GM18517 (cell line): Measurements from ENCODE around the gene NCEH1.
"Not testable (repeated sequence)": the region's sequence is repeated elsewhere in the genome, so short reads cannot be mapped to it uniquely, and the experiment has no call there.

Experiments
- ATAC-seq: cut with Tn5 transposase; IDR thresholded peaks from one replicate; pipeline ENCODE4 v1.9.1; 2021; ENCODE audit warnings: mild to moderate bottlenecking, moderate library complexity; ENCODE audit not compliant: unreplicated experiment

The NCEH1 gene

GRCh38 chr3:172614340-172615274 is 96.3 kb downstream of the NCEH1 start:
- ATAC-seq: no peak

- no peak for ATAC-seq
Measured at GRCh38 chr3:172613845-172614244, 97.0 kb downstream of the NCEH1 start.

- no peak for ATAC-seq
Measured at GRCh38 chr3:172612871-172613678, 97.8 kb downstream of the NCEH1 start.

GRCh38 chr3:172609750-172610149 is 101.1 kb downstream of the NCEH1 start:
- ATAC-seq: no peak

GRCh38 chr3:172608575-172608974 is 102.3 kb downstream of the NCEH1 start:
- no peak for ATAC-seq

GRCh38 chr3:172607305-172608121 is 103.4 kb downstream of the NCEH1 start:
- no peak for ATAC-seq

- no peak for ATAC-seq
Measured at GRCh38 chr3:172606021-172606420, 104.8 kb downstream of the NCEH1 start.

- no peak for ATAC-seq
Measured at GRCh38 chr3:172604895-172605646, 105.8 kb downstream of the NCEH1 start.

GRCh38 chr3:172601066-172601832 is 109.6 kb downstream of the NCEH1 start:
- no peak for ATAC-seq

- ATAC-seq: no peak
Measured at GRCh38 chr3:172600644-172601065, 110.2 kb downstream of the NCEH1 start.

- no peak for ATAC-seq
Measured at GRCh38 chr3:172598904-172599303, 112.0 kb downstream of the NCEH1 start.

- no peak for ATAC-seq
Measured at GRCh38 chr3:172596394-172596706, 114.5 kb downstream of the NCEH1 start.

- ATAC-seq: peak; percentile 46
Measured at GRCh38 chr3:172595664-172596393, 115.0 kb downstream of the NCEH1 start.

- not testable (repeated sequence) for ATAC-seq
Measured at GRCh38 chr3:172594900-172595663, 115.8 kb downstream of the NCEH1 start.

- ATAC-seq: no peak
Measured at GRCh38 chr3:172592898-172593669, 117.8 kb downstream of the NCEH1 start.

GRCh38 chr3:172591876-172592771 is 118.7 kb downstream of the NCEH1 start:
- peak; percentile 94 for ATAC-seq
